GM19397 (cell line): ENCODE measurements around the gene CCNL1.

Experiments used
- ATAC-seq: cut with Tn5 transposase; IDR thresholded peaks from one replicate; pipeline ENCODE4 v1.9.1; 2021; ENCODE audit warnings: mild to moderate bottlenecking, moderate library complexity; ENCODE audit not compliant: unreplicated experiment

Gene CCNL1

DNA sequence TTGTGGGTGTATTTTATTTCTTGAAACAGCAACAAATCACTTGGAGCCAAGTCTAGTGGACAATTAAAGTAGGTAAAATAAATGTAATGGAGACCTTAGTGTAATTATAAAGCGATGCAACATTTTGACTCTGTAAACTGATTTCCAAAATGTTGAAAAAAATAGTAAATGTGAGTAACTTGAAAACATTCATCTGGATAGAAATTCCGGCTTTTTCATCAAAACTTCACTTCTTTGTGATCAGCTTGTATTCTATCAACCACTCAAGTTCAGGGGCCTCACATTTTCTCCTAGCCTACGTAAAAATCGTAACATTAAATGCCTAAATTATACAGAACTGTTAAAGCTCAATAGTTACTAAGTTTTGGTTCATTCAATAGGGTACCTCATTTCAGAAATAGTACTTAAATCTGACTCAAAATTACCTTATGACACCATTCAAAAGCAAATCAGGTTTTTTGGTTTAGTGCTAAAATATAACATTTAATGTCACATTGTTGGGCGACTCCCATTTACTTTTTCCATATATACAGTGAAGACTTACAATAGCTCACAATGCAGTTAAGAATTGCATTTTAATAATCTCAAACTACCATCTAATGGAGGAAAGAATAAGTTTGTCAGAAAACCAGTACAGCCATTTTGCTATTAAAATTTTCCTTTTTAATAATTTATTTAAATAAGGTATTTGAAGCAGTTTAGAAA lies 12.7 kb downstream of the CCNL1 start:
- ATAC-seq: no peak

DNA sequence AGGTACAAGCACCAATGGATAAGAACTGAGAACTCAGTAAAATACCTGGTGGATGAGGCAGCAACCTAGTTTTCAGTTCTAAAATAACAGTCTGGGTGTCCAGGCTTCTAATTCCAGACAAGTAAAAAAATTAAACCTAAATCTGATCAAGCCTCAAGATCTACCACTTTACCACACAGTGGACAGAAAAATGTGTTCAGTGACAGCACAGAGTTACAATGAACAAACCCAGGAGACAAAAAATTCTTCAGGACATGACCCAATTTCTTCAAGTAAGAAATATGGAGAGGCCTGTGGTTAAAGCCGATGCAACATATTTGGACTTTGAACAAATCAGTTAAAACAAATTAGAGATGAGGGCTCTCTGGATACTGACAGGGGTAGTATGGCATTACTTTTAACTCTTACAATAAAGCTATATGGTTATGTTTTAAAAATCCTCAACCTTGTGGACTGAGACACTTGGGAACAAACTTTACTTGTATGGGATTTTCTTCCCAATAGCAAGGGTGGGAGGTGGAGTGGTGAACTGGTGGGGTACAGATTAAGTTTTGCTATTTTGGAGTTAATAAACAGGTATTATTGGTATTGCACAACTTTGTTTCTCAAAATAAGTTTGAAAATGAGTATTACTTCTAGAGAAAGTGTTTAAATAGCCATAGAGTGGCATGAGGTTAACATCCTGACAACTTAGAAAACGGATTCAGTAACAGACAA lies 14.2 kb downstream of the CCNL1 start:
- ATAC-seq: no peak

DNA sequence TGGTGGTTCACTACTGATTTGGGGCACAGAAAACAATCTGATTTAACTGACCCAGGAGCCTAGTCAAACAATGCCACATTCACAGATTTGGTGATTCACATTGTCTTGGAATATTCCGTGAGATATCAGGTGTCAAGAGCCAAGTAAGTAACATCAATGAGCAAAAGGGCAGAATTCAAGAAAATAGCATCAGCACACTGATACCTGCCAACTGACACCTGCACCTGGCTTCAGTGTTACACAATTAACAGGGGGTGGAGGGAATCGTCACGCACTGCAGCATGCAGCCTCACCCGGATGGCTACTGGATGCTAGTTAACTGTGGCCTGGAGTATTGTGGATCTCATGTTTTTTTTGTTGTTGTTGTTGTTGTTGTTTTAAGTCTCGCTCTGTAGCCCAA lies 17.6 kb downstream of the CCNL1 start:
- no peak for ATAC-seq

DNA sequence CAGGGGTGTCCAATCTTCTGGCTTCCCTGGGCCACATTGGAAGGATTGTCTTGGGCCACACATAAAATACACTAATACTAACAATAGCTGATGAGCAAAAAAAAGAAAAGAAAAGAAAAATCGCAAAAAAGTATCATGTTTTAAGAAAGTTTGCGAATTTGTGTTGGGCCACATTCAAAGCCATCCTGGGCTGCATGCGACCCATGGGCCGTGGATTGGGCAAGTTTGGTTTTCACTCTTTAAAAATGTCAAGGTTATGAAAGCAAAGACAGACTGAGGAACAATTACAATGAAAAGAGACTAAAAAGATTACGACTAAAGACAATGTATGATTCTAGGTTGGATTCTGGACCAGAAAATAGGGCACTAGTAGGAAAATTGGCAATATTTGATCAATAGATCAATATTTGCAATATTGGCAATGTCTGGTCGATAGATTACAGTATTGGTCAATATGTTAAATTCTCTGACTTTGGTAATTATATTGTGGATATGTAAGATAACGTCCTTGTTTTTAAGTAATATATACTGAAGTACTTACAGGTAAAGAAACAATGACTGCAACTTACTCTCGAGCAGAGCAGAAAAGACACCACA lies 19.9 kb downstream of the CCNL1 start:
- ATAC-seq: no peak

DNA sequence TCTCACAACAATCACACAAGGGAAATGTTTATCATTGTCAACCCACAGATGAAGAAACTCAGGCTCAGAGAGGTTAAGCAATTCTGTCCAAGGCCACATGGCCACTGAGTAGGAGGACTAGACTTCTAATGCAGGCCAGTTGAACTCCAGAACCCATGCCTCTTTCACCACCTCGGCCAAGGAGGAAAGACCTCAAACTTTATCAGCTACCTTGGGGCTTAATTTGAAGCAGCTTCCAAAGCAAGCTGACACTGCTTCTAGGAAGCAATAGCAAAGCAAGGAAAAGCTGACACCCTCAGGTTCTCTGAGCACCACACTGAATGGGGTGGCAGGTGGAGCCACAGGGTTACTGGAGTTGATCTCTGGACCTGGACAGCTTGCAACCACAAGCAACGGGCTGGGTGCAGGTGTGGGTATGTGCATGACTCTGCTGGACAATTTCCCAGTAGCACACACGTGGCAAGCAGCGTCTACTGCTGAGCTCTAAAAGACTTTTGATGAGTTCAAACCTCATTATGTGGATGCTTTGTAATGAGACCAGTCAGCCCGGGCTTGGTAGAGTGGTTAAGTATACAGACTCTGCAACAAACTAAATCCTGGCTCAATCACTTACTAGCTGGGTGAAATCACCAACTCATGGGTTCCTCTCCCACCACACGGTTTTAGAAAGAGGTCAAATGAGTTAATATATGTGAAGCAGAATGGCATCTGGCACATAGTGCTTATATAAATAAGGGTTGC lies 23.1 kb downstream of the CCNL1 start:
- no peak for ATAC-seq

DNA sequence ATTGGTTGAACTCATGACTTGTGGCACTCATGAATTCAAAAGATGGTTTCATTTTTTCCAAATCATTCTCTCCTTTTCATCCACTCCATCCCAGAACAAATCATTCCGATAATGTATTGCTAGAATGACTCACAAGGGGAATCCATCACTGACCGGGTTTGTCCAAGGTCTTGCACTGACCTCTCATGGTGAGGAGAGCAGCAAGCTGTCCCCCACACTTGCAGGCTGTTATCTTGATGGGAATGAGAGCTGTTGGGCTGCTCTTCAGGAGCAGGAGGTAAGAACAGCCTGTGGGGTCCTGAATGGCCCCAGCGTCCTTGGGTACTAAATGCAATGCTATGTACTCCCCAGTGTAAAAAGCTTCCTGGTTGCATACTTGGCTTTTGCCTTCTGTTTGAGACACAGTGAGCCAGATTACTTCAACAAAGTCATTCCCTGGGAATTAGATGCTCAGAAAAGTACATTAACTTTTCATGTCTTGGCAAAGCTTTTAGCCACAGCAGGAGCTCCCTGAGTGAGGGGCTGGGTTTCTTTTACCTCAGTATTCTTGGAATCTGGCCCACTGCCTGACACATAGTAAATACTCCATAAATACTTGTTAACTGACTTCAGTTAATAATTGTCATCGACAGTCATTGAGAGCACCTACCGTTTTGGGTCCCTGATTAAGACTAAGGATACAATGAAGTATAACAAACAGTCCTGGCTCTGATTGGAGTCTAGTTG lies 24.1 kb downstream of the CCNL1 start:
- no peak for ATAC-seq

DNA sequence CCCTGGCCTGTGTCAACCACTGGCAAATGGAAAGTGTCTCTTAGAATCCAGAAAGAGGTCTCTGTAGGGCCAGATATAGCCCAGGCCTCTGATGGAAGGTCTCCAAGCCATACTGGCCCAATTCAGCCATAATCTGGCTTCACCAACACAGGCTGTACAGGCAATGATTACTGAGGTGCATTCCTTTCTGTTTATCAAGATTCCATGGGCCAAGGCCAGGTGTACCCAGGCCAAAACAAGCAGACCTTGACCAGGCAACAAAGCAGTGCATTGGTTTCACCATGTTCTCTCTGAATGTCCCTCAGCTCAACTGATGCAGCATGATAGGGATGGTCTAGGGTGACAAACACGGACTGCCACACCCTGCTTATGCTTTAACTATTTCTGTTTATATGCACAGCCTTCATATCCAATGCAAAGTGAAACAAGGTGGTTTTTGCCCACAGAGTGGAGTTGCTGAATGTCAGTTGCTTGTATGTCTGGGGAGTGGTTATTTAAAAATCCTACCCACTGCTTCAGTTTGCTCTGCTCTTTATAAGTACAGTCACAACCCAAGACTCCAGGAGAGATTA lies 25.2 kb downstream of the CCNL1 start:
- ATAC-seq: peak; percentile 49

DNA sequence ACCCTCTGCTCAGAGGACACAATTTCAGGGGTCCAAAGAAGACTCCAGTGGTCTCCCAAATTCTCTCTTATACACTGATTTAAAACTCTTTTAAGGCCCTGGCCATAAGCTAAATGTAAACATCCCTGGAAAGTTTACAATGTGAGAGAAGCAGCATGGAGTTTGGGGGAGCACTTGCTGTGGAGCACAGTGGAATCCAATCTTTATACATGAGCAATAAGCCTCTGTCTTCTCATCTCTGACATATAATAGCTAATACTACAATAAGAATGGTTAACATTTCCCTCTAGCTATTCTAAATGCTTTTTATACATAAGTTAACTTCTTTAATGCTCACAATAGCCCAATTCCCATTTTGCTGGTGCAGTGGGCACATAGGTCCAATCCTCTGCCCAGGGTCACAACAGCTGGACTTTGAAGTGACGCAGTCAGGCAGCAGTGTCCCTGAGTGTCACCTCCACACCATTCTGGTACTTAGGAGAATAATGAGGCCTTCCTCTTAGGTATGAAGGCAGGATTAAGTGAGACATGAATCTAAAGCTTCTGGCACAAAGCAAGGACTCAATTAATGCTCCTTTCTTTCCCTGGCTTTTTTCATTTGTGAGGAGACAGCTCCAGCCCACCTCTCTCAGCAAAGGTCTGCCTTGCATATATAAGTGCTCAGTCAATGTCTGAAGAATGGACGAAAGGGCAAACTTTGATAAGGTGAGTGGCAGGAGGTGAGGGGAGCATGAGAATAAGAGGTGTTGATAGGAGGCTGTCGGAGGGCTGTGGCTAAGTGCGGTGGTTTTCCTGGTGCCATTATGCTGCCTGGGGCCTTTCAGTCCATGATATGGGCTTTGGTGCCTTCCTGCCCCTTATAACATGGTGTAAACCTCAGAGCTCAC lies 26.3 kb downstream of the CCNL1 start:
- ATAC-seq: no peak

DNA sequence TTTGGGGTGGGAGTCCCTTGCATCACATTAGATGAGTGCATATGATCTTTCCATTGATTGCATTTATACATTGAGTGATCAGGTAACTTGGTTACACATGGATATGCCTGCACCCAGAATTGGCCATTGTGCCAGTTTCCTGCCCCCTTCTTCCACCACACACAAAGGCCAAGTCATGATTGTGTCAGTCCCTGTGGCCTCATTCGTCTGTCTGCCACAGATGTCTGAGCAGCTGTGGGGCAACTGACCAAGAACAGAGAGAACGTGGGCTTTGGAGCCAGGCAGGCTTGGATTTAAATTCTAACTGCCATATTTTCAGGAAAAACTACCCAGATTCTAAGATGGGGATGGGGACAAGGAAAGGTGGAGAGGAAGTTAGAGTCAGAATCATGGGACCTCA lies 27.0 kb downstream of the CCNL1 start:
- ATAC-seq: no peak

DNA sequence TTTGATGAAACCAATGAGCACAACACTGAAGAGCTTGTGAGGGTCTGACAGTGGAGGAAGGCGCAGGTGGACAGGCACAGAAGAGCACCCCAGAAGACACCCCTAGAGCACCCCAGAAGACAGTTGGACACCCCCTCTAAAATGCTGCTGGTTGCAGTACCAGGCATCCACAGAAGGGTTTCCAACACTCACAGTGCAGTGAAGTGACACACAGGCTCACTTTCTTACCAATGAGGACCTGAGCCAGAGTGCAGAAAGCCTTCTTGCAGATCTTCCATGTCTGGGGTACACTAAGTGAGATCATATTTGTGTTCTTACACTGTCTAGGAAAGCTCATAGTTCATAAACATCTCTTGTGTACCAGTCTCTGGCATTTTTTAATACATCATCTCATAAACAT lies 27.6 kb downstream of the CCNL1 start:
- ATAC-seq: no peak

DNA sequence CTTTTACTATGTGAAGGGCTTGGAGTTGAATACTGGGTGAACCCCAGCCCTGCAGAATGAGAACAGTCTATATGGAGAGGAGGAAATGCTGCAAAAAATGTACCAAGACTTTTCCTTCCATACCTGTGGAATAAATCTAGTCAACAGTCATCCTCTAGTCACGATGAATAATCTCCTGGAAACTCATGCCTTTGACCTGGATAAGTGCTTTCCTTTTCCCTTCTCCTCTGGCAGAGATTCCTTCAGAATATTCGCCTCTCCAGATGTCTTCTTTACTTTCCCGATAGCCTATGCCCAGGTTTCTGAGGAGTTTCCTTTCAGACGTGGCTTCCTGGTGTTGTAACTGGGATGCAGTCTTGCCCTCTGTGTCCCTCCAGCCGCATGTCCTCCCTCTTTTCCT lies 28.1 kb downstream of the CCNL1 start:
- ATAC-seq: no peak

DNA sequence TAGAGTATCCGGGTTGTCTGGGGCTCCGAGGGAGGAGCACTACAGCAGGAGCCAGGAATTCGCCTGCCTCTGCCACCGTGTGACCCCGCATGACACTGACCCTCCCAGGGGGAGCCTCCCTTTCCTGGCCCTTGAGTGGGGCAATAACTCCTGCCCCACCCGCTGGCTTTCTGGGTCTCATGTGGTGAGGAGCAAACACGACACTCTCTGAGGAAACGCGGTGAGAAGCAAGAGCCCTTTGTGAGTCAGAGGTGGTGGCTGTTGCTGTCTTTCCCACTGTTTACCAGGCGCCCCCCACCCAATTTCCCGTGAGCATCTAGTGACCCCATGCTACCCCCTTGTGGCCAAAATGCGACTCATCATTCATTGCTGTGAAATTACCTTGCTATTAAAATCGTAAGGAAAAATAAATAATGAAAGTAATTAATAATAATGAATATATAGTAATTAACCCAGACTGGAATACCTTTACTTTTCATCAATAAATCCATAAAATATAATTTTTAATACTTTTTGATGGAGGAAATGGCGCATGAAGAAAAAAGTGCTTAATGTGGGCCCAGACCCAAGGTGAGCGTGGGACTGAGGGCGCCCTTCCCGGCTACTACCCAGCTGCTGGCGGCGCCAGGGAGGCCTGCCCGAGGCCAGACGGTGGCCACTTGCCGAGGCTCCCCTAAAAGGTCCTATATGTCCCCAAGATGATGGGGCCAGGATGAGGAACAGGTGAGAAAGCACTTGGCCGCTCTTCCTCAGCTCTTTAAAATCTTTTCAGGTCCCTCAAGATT lies 29.3 kb downstream of the CCNL1 start:
- no peak for ATAC-seq

DNA sequence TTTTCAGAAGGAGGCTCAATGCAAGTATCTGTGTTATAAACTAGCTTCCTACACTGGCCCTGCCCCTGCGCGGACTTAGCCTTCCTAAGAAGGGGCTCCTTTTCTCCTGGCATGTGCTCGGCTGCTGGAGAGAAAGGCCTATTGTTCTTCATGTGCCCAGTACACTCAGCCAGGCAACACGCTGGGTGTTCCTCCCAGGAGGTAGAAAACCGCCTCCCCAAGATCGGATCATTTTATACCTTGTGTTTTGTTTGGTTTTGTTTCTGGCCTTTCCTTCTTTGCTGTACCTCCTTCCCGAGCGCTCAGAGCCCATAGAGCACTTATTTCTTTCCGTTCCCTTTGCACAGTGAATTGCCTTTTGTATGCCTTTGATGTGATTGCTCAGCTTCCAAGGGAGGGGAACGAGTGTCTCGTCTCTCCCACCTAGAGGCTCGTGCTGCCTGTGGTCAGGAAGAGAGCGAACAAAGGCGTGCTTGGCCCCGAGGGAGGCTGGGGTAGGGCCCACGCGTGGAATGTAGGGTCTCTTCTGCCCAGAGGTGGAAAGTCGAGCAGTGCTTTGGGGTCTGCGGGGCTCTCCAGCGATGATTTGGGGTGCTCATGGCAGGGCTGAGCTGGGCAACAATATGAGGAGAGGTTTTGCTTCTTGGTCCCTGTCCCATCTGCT lies 30.0 kb downstream of the CCNL1 start:
- no peak for ATAC-seq

DNA sequence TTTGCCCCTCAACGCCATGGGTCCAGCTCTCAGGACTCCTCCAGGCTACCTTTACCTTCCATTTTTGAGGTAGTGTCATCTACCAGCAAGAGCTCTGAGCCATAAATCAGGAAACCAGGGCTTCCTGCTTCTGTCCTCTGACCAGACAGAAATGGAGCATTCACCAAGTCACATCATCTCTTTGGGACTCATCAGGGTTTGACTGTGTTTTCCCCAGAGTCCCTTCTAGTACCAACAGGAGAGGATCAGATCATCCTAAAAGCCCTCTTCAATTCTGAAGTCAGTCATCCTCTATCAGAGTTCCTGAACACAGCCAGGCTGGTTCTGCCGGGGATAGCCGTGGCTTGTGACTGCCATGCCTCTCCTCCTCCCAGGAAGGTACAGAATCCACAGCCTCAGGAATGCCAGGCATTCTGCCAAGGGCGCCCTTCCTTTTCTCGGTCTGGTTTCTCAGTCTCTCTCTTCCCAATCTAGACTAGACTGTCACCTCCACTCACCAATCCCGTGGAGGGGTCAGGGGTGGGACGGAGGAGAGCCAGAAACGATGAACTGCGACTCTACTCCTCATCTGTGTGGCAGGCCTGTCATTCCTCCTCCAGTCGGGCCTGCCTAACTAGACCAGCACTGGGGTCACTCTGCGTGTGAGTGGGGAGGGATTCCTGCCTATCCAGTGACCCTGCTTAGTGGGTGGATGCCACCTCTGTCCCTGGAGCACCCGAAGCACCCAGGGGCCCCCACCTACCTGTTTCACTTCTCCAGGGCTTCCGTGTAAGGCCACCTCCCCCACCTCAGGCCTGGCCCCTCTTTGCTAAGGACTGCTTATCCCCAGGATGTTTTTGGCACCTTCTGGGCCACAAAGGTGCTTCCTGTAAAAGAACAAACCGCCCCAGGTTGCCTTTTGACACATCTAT lies 30.9 kb downstream of the CCNL1 start:
- ATAC-seq: peak; percentile 21

DNA sequence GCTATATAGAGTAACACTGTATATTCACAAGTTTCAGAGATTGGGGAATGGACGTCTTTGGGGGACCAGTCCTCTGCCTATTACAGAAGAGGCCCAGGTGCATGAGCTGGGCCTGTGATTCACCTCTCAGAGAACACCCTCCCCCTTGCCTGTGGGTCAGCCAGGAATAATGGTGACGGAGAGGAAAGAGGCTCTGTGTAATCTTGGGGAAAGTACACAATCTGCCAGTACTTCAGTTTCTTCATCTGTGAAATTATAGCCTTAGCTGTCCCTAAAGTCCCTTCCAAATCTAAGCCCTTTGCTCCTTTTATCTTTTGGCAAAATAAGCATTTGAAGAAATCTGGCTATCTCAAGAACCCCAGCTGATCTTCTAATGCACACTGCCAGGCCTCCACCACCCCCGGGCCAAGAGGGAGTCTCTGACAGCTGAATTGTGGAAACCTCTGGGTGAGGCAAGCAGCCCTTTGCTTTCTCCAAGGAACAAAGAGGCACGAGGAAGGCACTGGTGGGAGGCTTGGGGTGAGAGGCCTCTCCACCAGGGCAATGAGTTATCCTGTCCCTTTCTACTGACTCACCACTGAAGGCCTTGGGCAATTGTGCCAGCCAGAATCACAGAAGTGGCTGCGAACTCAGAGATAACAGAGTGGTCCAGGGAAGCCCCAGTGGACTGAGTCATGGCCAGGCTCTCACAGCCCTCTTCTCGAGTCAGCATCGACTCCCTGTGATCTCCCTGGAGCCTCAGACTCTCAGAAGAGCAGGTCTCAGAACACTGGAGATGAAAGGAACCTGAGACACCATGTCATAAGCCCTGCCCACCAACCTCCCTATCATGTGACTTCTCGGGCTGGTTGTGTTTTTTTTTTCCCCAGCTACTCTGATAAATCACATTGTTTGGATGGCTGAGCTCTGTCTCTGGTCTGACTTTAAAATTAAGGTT lies 31.8 kb downstream of the CCNL1 start:
- ATAC-seq: peak; percentile 46

DNA sequence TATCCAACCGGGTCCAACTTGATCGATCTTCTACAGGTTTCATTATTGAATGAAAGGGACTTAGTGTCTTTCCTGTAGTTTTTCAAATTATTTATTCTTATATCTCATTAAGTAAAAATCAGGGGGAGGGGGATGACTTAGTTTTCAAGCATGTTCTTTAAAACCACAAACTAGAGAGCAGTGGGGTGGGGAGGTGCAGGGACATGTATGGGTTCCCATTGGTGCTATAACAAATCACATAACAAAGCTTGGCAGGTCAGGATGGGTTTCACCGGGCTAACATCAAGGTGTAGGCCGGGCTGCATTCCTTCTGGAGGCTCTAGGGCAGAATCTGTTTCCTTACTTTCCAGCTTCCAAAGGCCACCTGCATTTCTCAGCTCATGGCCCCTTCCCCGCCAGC lies 32.7 kb downstream of the CCNL1 start:
- no peak for ATAC-seq
